Subcutaneous adipose tissue (tissue), 4 donors: Measurements from ENCODE around the gene DGKE. TPM values are rescaled to one million over a fixed set of nuclear protein-coding genes. Genes with fewer than 3 reads are reported as not detected.

ENCODE experiments used
- total RNA-seq, 4 donors: library from RNA; depleted of rRNA; stranded (reverse); fragments of >200 nt; gene quantifications; one replicate each; pipeline ENCODE4 v1.1.0, GENCODE V29; 2016
- TF ChIP-seq, protein P1 (sequence below): fragments of 450-650 bp; IDR thresholded peaks from one replicate; pipeline ENCODE4 v1.5.1; 2016; ENCODE audit warnings: low read depth, mild to moderate bottlenecking, control low read depth, antibody characterized with exemption, moderate library complexity

DGKE gene
- total RNA-seq, 4 donors from 2014 or later, result 5.4 to 18.1 (median 10.5) TPM

DNA sequence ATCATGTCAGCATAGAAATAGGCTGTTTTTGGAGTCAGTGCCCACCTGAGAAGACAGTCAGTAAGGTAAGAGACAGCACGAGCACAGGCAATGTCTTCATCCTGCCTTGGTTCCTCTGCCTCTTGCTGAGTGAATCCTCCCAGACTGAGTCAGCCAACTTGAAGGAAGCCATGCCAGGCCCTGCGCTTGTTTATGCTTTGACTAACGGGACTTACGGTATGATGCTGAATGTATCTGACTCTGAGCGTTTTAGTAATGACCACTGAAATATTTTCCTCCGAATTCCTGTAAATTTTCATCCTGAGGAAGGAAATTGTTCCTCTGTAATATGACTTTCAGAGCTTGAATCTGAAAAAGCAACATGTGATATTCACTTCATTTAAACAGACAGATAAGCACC, 18.2 kb upstream of the DGKE start:
- TF ChIP-seq, protein P1, sequence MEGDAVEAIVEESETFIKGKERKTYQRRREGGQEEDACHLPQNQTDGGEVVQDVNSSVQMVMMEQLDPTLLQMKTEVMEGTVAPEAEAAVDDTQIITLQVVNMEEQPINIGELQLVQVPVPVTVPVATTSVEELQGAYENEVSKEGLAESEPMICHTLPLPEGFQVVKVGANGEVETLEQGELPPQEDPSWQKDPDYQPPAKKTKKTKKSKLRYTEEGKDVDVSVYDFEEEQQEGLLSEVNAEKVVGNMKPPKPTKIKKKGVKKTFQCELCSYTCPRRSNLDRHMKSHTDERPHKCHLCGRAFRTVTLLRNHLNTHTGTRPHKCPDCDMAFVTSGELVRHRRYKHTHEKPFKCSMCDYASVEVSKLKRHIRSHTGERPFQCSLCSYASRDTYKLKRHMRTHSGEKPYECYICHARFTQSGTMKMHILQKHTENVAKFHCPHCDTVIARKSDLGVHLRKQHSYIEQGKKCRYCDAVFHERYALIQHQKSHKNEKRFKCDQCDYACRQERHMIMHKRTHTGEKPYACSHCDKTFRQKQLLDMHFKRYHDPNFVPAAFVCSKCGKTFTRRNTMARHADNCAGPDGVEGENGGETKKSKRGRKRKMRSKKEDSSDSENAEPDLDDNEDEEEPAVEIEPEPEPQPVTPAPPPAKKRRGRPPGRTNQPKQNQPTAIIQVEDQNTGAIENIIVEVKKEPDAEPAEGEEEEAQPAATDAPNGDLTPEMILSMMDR, result no peak

DNA sequence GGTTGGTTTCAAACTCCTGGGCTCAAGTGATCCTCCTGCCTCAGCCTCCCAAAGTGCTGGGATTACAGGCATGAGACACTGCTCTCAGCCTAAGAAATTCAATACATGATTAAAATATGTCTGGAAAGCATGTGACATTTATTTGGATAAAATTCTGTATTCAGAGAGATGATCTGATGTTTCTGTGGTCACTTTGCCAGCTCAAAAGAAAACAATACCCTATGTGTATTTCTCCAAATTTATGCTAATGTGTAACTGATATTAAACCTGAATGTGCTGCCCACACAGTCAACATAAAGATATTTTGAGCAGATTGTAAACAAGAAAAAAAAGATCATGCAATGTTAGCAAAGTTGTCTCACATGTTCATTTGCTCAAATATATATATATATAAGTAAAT, 16.9 kb upstream of the DGKE start:
- TF ChIP-seq, protein P1, result no peak

DNA sequence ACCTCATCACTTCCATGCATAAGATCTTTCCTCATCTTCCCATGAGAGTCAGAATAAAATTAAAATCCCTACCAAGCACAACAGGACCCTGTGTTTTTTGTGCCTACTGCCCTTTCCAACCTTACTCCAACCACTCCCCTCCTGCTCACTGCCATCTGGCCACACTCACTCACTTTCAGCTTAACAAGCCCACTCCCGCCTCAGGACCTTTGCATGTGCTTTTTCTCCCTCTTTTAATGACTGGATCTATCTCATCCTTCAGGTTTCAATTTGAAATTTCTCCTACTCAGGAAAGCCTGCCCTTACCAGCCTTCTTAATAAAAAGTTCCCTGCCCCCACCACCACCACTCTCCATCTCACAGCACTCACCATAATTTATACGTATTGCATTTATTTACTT, 14.9 kb upstream of the DGKE start:
- TF ChIP-seq, protein P1, result no peak

DNA sequence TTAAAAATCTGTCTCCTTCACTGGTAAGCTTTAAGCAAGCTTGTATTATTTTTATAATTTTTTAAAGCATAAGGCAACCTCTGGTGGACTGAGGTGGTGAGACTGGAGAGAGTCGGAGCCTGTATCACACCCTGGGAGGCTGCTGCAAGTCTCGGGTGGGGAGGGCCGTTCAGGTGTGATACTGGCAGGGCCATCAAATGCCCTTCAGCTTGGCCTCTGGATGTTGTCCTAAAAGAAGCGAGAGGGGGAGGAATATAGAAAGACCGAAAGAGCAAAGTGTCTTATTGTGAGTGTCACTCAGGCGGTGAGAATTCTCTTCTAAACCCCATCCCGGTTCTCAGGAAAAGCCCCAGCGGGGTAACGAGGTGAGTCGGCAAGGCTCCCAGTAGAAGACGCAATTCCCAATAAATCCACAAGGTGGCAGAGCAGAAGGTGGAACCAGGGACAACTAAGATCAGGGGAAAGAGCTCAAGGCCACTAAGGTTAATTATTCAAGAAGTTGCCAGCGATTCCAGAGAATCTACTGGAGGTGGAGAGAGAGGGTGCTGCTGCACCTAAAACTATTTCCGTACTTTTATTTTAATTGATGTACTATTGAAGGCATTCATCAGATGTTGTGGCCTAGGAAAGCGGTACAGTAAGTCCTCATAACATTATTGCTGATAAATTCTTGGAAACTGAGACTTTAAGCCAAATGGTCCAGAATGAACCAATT, 14.4 kb upstream of the DGKE start:
- TF ChIP-seq, protein P1, result no peak

DNA sequence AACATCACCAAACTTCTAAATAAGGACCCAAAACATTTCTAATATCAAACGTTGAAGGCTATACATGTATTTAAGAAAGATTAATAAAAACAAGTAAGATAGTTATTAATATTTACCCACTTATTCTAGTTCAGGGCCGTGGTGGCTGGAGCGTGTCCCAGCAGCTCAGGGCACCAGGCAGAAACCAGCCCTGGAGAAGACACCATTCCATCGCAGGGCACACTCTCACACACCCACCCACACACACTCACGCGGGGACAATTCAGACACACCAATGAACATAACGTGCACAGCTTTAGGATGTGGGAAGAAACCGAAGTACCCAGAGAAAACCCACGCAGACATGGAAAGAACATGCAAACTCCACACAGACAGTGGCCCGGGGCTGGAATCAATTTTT, 13.7 kb upstream of the DGKE start:
- TF ChIP-seq, protein P1, result no peak

DNA sequence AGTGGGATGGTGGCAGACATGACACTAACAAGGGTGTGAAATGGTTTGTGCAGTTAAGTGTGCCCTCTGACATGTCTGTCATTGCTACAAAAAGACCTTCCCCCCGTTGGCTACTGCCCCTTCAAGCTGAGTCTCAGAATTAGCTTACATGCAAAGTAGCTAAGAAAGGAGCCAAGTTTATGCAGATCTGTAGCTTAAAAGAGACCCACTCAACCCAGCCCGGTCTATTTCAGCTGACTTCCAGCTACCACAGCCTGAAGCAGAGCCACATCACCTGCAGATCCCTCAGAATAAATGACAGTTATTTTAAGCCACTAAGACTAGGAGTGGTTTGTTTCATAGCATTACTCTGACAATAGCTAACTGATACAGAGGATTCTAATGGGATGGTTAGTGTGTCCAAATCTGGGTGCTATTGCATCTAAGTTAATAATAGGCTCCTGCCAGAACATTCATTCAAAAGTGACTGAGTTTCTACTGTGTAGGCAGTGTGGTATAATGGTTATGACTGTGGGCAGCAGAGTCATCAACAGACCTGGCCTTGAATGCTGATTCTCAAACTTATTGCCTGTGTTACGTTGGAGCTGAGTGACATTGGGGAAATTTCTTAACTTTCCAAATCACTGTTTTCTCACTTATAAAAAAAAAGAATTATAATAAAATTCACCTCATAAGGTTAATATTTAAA, 12.0 kb upstream of the DGKE start:
- TF ChIP-seq, protein P1, result no peak

DNA sequence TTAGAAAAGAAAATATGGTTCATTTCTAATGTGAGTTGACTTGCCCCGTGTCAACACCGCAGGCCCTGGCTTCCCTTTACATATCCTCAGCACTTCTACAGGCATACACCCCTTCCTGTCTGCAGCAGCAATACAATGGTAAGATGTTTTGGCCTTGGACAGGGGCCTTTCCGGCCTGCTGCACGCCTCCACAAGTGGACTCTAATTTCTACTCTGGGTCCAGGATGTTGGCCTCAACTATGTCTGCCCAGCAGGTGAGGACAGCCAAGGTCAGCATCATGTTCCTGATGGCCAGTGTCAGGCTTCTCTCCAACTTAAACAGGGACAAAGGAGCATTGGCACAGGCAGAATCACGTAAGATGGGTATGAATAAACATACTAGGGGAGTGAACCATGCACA, 11.2 kb upstream of the DGKE start:
- TF ChIP-seq, protein P1, result no peak
